ENCODE results near the gene SH3BP5L.

Gene SH3BP5L

DNA sequence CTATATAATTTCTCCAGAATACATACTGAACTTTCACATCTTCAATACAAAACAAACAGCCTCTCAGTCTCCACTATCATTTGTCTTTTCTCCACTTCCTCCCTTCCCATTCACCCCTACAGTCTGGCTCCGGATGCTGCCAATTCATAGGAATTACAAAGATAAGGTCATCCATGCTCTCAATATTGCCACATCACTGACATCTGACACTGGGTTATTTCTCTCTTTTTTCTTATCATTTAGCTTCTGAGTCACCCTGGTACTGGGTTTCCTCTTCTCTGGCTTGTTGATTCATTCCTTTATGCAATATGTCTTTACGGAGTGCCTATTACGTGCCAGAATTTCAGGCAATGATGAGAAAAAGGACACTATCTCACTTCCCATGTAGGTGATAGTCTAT is 3.1 kb upstream of the SH3BP5L start:
- no peak for DNase-seq (ENCODE audit: low read depth)

- DNase-seq (ENCODE audit: low read depth): no peak
Observed at GRCh38 chr1:248825573-248825908, 174 bp downstream of the SH3BP5L start.

GRCh38 chr1:248825136-248825535 is 579 bp downstream of the SH3BP5L start:
- DNase-seq (ENCODE audit: low read depth): no peak

DNA sequence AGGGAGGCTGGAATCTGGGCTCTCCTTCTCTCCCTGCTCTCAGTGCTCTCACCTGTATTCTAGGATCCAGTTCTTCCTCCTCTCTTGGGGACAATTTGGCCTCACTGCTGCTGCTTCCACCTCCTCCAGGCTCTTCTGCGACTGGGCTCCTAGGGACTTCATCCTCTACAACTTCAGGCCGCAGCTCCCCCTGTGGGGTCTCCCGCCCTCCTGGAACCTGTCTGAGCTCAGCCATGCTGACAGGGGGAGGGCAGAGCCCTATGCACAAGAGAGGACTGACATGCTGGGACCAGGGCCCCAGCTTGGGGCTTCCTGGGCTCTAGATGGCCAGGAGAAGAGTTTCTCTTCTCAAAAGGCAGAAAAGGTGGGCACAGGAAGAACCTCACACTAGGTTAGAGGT is 1.0 kb downstream of the SH3BP5L start:
- DNase-seq (ENCODE audit: low read depth): no peak

GRCh38 chr1:248824301-248824700 is 1.4 kb downstream of the SH3BP5L start:
- DNase-seq (ENCODE audit: low read depth): no peak

DNA sequence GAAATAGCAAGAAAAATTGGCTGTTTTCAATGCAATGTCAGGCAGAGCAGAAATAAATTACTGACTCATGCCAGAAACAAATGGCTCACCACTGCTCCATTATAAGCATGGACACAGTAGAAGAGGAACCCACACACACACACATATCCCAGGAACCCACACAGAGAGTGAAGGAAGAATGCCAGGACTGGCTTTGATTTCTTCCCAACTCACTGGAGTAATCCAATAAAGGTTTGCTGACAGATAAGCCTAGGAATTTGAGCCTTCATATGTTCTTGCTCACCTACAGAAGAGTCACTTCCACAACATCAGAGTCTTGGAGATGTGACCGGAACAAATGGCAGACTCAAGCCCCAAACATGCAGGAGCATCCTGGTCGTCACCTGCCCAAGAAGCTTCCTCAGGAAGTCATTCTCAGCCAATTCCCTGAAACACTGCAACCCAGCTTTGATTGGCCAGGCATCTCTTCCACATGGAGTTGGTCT is 2.2 kb downstream of the SH3BP5L start:
- no peak for DNase-seq (ENCODE audit: low read depth)

- DNase-seq (ENCODE audit: low read depth): no peak
Observed at GRCh38 chr1:248822148-248823032, 3.3 kb downstream of the SH3BP5L start.

DNA sequence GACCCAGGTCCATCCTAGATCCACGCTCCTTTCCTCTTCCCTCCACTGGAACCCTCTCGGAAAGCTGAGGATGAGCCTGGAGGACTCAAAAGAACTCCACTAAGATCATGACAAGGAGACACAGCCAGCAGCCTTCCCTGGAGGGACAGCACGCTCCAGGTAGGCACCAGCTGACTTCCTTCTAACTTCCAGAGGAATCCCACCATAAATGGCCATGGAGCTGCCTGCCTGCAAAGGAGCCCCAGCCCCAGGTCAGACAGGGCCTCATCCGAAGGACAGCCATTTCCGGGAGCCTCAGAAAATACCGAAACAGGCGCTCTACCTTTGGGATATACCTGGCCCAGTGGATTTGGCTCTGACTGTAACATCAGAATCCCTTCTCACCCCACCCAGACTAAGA is 4.1 kb downstream of the SH3BP5L start:
- DNase-seq (ENCODE audit: low read depth): no peak

DNA sequence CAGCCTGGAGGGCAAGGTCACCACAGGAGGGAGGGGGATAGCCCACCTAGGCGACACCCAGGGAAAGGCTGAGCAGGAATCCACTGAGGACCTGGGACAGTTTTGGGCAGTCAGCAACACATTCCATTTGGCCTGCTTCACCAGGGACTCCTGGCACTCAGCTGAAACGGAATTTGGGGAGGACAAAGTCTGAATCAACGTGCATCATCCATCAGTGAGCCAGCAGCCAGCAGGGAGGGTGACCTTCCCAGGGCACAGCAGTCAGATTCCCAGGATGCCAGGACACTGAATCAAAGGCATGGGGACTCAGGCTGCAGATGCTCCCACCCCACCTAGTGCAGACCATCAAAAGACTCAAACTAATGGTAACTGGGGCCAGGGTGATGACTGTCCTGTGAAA is 4.6 kb downstream of the SH3BP5L start:
- DNase-seq (ENCODE audit: low read depth): no peak

GRCh38 chr1:248820041-248820585 is 5.6 kb downstream of the SH3BP5L start:
- DNase-seq (ENCODE audit: low read depth): no peak

DNA sequence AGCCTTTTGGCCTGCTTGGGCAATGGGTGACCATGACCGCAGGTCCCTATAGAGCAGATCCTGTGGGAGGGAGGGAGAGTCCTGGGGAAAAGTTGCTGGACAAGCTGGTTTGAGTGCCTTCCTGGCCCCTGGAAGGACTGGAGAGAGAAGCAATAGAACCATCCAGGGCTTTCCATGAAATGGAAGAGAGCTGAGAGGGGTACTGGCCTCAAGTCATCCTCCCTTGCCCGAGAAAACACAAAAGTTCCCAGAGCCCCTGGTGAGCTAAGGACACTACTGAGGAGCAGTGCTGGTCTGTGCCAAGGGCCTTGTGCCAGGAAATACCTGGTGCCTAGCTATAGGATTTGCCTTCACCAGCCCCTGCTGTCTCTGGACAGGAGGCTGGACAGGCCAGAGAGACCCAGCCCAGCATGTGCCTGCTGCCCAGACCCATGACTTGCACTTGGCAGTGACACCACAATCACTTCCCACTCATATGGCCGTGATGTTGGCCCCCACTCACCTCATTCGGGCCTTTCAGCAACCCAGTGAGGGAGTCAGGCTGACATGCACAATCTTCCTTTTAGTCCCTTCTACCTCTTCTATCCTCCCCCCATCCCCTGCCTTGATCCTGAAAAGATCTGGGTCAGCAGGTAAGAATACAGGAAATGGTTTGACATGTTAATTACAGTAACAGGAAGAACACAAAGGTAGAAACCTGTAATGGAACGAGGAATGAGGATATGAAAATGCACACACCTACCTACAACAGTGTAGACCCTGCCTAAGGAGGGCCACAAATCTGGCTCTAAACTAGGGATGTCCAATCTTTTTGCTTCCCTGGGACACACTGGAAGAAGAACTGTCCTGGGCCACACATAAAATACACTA is 7.0 kb downstream of the SH3BP5L start:
- DNase-seq (ENCODE audit: low read depth): no peak

DNA sequence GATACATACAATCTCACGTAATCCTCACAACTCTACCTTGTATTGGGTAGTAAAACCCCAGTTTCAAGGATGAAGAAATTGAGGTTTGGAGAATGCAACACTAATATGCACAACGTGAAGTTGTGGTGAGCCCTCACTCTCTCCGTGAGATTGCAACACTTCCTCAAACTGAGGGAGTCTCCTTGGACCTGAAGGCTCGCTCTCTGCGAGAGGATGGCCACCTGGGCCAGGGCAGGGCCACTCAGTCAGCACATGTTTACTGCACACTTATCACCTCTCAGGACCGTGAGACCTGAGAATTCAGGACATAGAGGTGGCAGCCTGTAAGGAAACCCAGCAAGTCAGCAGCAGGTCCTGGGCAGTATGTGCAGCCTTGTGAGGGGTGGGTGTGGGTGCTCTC is 8.7 kb downstream of the SH3BP5L start:
- DNase-seq (ENCODE audit: low read depth): no peak

GRCh38 chr1:248816042-248816851 is 9.5 kb downstream of the SH3BP5L start:
- DNase-seq (ENCODE audit: low read depth): no peak

GRCh38 chr1:248815407-248816034 is 10.2 kb downstream of the SH3BP5L start:
- DNase-seq (ENCODE audit: low read depth): no peak

DNA sequence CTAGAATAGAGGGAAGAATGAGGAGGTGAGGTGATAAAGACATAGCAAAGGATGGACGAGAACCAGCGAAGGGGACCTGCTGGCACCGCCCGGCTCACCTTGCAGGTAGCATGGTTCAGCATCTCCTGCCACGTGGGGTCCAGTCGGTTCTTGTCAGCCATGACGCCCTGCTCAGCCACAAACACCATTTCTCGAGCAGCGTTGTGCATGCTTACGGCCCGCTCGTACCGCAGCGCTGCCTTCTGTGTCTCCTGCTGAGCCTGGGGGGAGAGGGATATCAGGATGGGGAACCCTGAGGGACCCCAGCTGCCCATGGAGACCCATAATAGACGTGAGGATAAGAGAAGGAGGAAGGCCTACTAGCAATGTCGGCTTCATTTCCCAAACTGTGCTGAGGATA is 11.4 kb downstream of the SH3BP5L start:
- no peak for DNase-seq (ENCODE audit: low read depth)

DNA sequence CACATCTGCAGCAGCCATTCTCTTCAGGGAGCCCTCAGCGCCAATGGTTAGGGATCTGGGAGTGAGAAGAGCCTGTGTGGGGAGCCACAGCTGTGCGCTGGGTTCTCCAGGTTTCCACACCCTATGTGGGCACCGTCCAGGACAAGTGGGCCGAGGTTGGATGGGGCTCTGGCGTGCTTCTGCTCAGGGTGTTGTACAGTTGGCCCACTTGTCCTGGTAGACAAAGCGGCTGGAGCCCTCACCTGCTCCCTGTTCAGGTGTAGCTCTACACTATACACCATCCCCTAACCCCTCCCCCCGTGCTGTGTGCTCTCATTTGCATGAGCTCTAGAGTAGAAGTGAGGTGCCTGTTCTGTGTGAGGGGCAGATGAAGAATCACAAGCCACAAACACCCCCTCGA is 12.2 kb downstream of the SH3BP5L start:
- DNase-seq (ENCODE audit: low read depth): no peak

- no peak for DNase-seq (ENCODE audit: low read depth)
Observed at GRCh38 chr1:248812736-248813425, 12.8 kb downstream of the SH3BP5L start.

DNA sequence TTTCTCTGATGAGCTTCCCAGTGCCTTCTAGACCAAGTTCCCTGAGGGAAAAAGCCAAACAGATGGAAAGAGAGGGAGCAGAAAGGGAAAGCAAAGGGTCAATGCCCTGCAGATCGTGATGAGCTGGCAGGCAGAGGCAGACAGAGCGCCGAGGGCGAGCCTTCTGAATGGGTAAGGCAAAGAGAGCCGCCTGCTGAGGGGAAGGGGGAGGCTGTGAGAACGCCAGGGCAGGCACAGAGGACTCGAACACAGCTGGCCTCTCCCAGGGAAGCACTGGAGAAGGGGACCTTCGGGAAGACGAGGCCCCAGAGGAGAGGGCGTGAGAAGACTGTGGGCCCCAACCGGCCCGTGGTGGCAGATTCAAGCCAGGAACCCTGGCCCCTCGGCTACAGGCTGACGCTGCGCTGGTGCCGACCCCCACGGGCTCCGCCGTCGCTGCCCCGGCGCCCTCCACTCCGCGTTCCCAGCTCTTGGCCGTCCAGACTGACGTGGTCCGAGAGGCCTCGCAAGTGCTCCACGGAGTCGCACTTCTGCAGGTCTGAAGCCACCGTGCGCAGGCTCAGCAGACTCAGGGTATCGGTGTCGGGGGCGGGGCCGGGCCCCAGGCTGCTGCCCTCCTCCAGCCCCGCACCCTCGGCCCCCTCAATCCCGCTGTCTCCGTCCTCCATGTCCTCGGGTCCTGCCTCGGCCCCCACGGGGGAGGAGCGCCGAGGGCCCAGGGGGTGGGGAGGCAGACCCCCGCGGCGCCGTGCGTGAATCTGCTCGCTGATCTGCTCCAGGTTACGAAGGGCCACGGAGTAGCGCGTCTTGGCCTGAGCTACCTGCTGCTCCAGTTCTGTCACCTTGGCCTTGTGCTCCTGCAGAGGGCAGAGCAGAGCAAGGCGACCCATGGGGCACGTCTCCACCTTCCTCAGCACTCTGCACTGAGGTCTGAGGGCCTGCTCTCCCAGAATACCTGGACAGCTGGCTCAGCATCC is 13.9 kb downstream of the SH3BP5L start:
- no peak for DNase-seq (ENCODE audit: low read depth)

DNA sequence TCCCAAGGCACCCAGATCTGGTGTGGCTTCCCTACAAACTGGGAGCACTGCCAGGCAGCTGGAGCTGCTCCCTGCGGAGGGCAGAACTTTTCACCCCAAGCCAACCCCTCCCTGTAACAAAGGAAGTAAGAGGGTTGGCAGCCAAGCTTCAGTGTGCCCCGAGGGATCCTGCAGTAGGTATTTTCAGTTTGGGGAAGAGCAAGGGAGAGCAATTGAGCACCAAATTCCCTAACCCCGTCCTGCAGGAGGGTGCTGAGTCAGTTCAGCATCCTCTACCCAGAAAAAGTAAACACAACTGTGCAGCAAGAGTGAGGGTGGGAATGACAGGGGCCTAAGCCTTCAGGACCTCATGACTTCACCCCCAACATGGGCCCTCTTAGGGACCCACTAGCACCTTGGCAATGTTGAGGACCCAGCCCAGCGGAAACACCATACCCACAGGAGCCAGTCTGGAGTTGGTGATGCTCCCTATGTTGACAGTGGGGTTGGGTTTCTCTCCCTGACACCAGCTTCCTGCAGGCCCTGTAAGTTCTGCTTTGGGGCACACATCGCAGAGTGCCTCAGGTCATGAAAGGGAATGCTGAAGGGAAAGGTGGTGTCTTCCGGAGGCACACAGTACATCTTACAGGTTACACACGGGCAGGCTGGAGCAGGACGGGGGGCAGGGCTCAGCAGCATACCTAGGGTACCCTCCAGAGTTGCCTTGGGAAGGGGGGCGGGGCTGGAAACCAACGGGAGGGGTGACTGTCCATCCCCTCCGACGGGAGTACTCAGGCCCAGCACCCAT is 14.8 kb downstream of the SH3BP5L start:
- DNase-seq (ENCODE audit: low read depth): no peak

Measured in T follicular helper cell (primary cell).